ENCODE measurements around the gene MAPKAPK2. TPM values are rescaled to one million over a fixed set of nuclear protein-coding genes. Genes with fewer than 3 reads are reported as not detected.
A peak's percentile ranks its signal among the peaks of the same experiment; 100 is the strongest.

Gene MAPKAPK2
- total RNA-seq, 4 donors from 2014 or later = 45.0 to 77.4 (median 55.5) TPM

DNA sequence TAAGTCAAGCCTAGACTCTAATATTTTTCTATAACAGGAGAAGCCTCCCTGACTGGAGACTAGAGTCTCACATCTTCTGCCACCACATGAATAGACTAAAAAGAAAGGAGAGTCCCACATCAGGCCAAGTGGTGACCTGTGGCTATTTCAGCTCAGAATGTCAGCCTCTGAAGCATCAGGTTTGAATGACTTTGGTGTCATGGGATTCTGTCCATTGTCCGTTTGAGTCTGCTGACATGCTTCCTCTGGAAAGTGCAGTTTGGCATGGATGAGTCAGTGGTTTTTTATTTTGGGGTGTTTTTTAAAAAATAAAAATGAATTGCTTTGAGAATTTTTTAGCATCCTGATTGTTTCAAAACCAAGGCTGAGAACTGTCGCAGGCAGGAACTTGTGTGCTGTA lies 29.9 kb upstream of the MAPKAPK2 start:
- peak overlapping the region in 1 of 4 donors; percentile 43 for H3K27ac ChIP-seq
- H3K4me1 ChIP-seq = peaks cover 0 to 35% (median 0%) of the 10 kb centered on the region in 3 donors
- TF ChIP-seq EP300 (IDR thresholded peaks at IDR 0.05) (no peak), POLR2AphosphoS5 (IDR thresholded peaks at IDR 0.05) (no peak), POLR2A (IDR thresholded peaks at IDR 0.05) (no peak), CTCF (IDR thresholded peaks at IDR 0.05) (no peak)
- 42 to 71% methylated on average over 2 of the region's 2 CpGs for WGBS, 2 donors (ENCODE audit: low coverage in 1 of 2)
- H3K27me3 ChIP-seq = peaks cover 6% of the 10 kb centered on the region
- no peak overlapping the region for H3K4me3 ChIP-seq
- ATAC-seq = no peak
- peaks cover 0 to 15% of the 10 kb centered on the region in 2 donors for H3K36me3 ChIP-seq
- H3K9me3 ChIP-seq = no peaks in the 10 kb centered on the region

DNA sequence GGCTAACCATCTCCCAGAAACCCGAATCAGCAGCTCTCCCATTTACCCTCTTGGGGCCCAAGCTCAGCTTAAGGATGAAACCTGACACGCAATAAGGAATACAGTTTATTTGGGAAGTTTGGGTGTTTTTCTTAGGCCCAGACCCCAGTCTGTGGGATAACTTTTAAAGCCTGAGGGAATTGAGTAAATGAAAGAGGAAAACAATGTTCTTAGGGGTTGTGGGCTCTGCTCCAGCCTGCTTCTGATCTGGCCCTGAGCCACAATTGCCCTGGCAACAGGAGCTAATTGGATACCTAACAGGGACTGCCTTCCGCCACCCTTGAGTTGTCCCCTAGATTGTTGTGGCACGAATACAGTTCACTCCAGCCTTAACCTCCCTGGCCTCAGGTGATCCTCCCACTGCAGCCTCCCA lies 29.2 kb upstream of the MAPKAPK2 start:
- TF ChIP-seq POLR2AphosphoS5 (IDR thresholded peaks at IDR 0.05) (no peak), CTCF (IDR thresholded peaks at IDR 0.05) (no peak), POLR2A (IDR thresholded peaks at IDR 0.05) (no peak), EP300 (IDR thresholded peaks at IDR 0.05) (no peak)
- WGBS, 2 donors (ENCODE audit: low coverage in 1 of 2) = 20 to 43% methylated on average over 1 of the region's 4 CpGs
- no peak for ATAC-seq
- Histone ChIP-seq H3K27me3 (peaks cover 6% of the 10 kb centered on the region), H3K4me1 (peaks cover 0 to 30% (median 0%) of the 10 kb centered on the region in 3 donors), H3K9me3 (no peaks in the 10 kb centered on the region), H3K27ac (peak overlapping the region in 1 of 4 donors; percentile 43), H3K36me3 (peaks cover 0 to 15% of the 10 kb centered on the region in 2 donors), H3K4me3 (no peak overlapping the region)

- 81 to 92% methylated on average over 3 of the region's 3 CpGs for WGBS, 2 donors (ENCODE audit: low coverage in 1 of 2)
- peaks cover 6% of the 10 kb centered on the region for H3K27me3 ChIP-seq
- no peak for TF ChIP-seq EP300 (IDR thresholded peaks at IDR 0.05)
- no peak overlapping the region for H3K4me3 ChIP-seq
- no peak overlapping the region for H3K27ac ChIP-seq
- H3K4me1 ChIP-seq = peaks cover 0 to 30% (median 0%) of the 10 kb centered on the region in 3 donors
- peaks cover 0 to 2% of the 10 kb centered on the region in 2 donors for H3K36me3 ChIP-seq
- ATAC-seq = no peak
- no peaks in the 10 kb centered on the region for H3K9me3 ChIP-seq
Observed at GRCh38 chr1:206656936-206657335, 27.8 kb upstream of the MAPKAPK2 start.

- 33 to 50% methylated on average over 5 to 6 of the region's 6 CpGs for WGBS, 2 donors (ENCODE audit: low coverage in 1 of 2)
- Histone ChIP-seq H3K4me1 (peaks cover 0 to 30% (median 0%) of the 10 kb centered on the region in 3 donors), H3K27ac (no peak overlapping the region), H3K4me3 (no peak overlapping the region), H3K9me3 (no peaks in the 10 kb centered on the region), H3K27me3 (peaks cover 6% of the 10 kb centered on the region), H3K36me3 (no peaks in the 10 kb centered on the region)
- TF ChIP-seq CTCF (IDR thresholded peaks at IDR 0.05) (no peak), EP300 (IDR thresholded peaks at IDR 0.05) (no peak), POLR2AphosphoS5 (IDR thresholded peaks at IDR 0.05) (no peak), POLR2A (IDR thresholded peaks at IDR 0.05) (no peak)
- ATAC-seq = no peak
Observed at GRCh38 chr1:206657751-206658150, 27.0 kb upstream of the MAPKAPK2 start.

DNA sequence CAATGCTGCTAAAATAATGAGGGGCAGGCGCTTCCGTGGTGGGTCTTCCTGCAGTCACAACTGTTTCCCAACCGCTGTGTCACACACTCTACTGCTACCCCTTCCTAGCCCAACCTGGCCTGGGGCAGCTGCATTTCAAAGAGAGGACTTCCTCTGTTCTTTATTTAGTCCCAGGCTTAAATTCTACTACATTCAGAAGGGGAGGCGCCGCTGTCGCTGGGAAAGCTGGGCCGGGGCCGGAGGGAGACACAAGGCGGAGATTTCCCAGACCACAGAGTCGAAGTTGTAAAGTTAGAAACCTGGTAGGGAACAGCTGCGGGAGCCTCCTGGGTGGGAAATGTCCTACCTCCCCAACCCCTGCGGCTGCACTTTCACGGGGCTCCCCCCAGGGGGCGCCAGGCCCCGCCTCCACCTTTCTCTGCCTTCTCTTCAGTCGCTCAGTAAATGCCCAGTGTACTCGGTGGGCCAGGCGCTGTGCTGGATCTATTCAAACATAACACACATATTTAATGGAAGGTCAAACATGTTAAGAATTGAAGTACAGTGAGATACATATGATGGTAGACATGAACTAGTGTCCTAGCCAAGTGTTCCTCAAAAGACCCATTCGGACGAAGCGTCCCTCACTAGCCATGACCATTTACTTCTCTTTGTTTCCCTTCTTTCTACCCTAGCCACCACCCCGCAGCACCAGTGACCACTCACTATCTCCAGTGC lies 26.3 kb upstream of the MAPKAPK2 start:
- peak in 3 of 4 experiments; percentile 22 to 67 (median 26) for TF ChIP-seq CTCF (IDR thresholded peaks at IDR 0.05)
- TF ChIP-seq POLR2AphosphoS5 (IDR thresholded peaks at IDR 0.05) = no peak
- TF ChIP-seq EP300 (IDR thresholded peaks at IDR 0.05) = no peak
- 30 to 38% methylated on average over 11 to 19 of the region's 22 CpGs for WGBS, 2 donors (ENCODE audit: low coverage in 1 of 2)
- peaks cover 0 to 37% (median under 1%) of the 10 kb centered on the region in 3 donors for H3K4me1 ChIP-seq
- no peaks in the 10 kb centered on the region for H3K9me3 ChIP-seq
- no peaks in the 10 kb centered on the region for H3K36me3 ChIP-seq
- ATAC-seq = no peak
- H3K27me3 ChIP-seq = peaks cover 6% of the 10 kb centered on the region
- H3K27ac ChIP-seq = no peak overlapping the region
- H3K4me3 ChIP-seq = no peak overlapping the region
